Astrocyte (in vitro differentiated cells and primary cell): ENCODE data around the gene PTPRN2.

ENCODE experiments used
- EZH2 ChIP-seq: IDR thresholded peaks from 2 replicates; pipeline ENCODE4 v1.6.1; 2012; ENCODE audit warnings: mild to moderate bottlenecking, low read length, inconsistent platforms; ENCODE audit not compliant: insufficient read depth
- TF ChIP-seq, protein P1 (sequence below): IDR thresholded peaks from 2 replicates; pipeline ENCODE4 v1.5.1; 2011; ENCODE audit warnings: low read depth, mild to moderate bottlenecking, inconsistent platforms, low read length, moderate library complexity; ENCODE audit not compliant: insufficient read depth

- TF ChIP-seq, protein P1, sequence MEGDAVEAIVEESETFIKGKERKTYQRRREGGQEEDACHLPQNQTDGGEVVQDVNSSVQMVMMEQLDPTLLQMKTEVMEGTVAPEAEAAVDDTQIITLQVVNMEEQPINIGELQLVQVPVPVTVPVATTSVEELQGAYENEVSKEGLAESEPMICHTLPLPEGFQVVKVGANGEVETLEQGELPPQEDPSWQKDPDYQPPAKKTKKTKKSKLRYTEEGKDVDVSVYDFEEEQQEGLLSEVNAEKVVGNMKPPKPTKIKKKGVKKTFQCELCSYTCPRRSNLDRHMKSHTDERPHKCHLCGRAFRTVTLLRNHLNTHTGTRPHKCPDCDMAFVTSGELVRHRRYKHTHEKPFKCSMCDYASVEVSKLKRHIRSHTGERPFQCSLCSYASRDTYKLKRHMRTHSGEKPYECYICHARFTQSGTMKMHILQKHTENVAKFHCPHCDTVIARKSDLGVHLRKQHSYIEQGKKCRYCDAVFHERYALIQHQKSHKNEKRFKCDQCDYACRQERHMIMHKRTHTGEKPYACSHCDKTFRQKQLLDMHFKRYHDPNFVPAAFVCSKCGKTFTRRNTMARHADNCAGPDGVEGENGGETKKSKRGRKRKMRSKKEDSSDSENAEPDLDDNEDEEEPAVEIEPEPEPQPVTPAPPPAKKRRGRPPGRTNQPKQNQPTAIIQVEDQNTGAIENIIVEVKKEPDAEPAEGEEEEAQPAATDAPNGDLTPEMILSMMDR: no peak
- no peak for TF ChIP-seq EZH2
These were observed 722.1 kb downstream of the PTPRN2 start for GRCh38 chr7:157865351-157866165.
